Vagina (tissue), 2 donors: ENCODE measurements around the gene USH1C. TPM values are rescaled to one million over a fixed set of nuclear protein-coding genes. Genes with fewer than 3 reads are reported as not detected.

Experiments used
- DNase-seq, 2 donors: peaks; one replicate each; pipeline ENCODE4 v3.0.0-alpha.2; 2017; ENCODE audit errors: extremely low spot score in 2 of 2
- H3K27ac ChIP-seq: fragments of 200-600 bp; sonication (generic); one replicate; pipeline ENCODE4 v1.5.1; 2019
- H3K27me3 ChIP-seq: fragments of 200-600 bp; sonication (generic); one replicate; pipeline ENCODE4 v1.5.1; 2019
- H3K36me3 ChIP-seq, 2 donors: fragments of 200-600 bp; sonication (generic); one replicate each; pipeline ENCODE4 v1.5.1; 2017 to 2019
- H3K4me1 ChIP-seq: fragments of 200-600 bp; sonication (generic); one replicate; pipeline ENCODE4 v1.5.1; 2019
- H3K4me3 ChIP-seq, 2 donors: fragments of 200-600 bp; sonication (generic); 1 replicate in 1 of 2; 2 replicates in 1 of 2; pipeline ENCODE4 v1.5.1; 2016 to 2019
- H3K9me3 ChIP-seq: fragments of 200-600 bp; sonication (generic); one replicate; pipeline ENCODE4 v1.5.1; 2019
- POLR2A ChIP-seq, 2 donors: fragments of 450-650 bp; IDR thresholded peaks; one replicate each; pipeline ENCODE4 v1.6.1; 2017; ENCODE audit warnings: antibody characterized with exemption in 2 of 2, mild to moderate bottlenecking in 2 of 2, moderate library complexity in 2 of 2
- POLR2AphosphoS5 ChIP-seq, 2 donors: sonication (generic); formaldehyde crosslinking; IDR thresholded peaks; one replicate each; pipeline ENCODE4 v1.9.0; 2017; ENCODE audit warnings: antibody characterized with exemption in 2 of 2, mild to moderate bottlenecking in 2 of 2, low read depth in 1 of 2; ENCODE audit not compliant: insufficient read depth in 1 of 2
- intact Hi-C: fragments of 100-400 bp; cut with DNase I; formaldehyde crosslinking; loops from one replicate; pipeline ENCODE4 v1.15.1; 2023
- total RNA-seq: library from RNA; depleted of rRNA; stranded (reverse); fragments of >200 nt; gene quantifications from one replicate; pipeline ENCODE4 v1.2.3, GENCODE V29; 2016
- TF ChIP-seq, protein P1 (sequence below), 3 experiments: fragments of 450-650 bp in 2 of 3; fragments of 200-600 bp in 1 of 3; sonication (generic) in 1 of 3; IDR thresholded peaks; one replicate each; pipeline ENCODE4 v1.5.1; 2017 to 2019; ENCODE audit warnings: antibody characterized with exemption in 3 of 3, mild to moderate bottlenecking in 2 of 3, moderate library complexity in 2 of 3

USH1C gene
- total RNA-seq, 1 donor from 2014 or later, result not detected

DNA sequence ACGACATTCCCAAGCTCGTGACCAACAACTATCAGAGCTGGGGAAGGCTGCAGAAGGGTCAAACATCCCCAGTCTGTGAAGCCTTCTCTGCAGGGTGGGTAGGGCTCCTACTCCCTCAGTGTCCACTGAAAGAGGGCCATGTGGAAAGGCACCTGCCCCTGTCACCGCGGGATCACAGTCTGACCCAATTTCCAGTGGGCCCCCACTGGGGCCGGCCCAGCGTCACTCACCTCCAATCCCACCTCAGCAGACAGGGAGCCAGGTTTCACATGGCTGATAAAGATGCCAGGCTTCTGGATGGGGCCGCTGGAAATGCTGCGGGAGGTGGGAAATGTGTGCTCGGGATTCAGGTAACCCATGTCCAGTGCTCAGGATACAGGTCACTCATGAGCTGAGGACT lies 20.0 kb downstream of the USH1C start:
- Histone ChIP-seq H3K36me3 (no peaks in the 10 kb centered on the region), H3K27ac (no peak overlapping the region), H3K4me3 (no peak overlapping the region), H3K9me3 (no peaks in the 10 kb centered on the region), H3K4me1 (no peaks in the 10 kb centered on the region), H3K27me3 (no peaks in the 10 kb centered on the region)
- TF ChIP-seq POLR2AphosphoS5 (IDR thresholded peaks at IDR 0.05; ENCODE audit: insufficient read depth in 1 of 2, low read depth in 1 of 2) (no peak), POLR2A (IDR thresholded peaks at IDR 0.05) (no peak)
- TF ChIP-seq, protein P1, sequence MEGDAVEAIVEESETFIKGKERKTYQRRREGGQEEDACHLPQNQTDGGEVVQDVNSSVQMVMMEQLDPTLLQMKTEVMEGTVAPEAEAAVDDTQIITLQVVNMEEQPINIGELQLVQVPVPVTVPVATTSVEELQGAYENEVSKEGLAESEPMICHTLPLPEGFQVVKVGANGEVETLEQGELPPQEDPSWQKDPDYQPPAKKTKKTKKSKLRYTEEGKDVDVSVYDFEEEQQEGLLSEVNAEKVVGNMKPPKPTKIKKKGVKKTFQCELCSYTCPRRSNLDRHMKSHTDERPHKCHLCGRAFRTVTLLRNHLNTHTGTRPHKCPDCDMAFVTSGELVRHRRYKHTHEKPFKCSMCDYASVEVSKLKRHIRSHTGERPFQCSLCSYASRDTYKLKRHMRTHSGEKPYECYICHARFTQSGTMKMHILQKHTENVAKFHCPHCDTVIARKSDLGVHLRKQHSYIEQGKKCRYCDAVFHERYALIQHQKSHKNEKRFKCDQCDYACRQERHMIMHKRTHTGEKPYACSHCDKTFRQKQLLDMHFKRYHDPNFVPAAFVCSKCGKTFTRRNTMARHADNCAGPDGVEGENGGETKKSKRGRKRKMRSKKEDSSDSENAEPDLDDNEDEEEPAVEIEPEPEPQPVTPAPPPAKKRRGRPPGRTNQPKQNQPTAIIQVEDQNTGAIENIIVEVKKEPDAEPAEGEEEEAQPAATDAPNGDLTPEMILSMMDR (IDR thresholded peaks at IDR 0.05), result no peak
- DNase-seq, result no peak
- intact Hi-C loops, result no loop called here

DNA sequence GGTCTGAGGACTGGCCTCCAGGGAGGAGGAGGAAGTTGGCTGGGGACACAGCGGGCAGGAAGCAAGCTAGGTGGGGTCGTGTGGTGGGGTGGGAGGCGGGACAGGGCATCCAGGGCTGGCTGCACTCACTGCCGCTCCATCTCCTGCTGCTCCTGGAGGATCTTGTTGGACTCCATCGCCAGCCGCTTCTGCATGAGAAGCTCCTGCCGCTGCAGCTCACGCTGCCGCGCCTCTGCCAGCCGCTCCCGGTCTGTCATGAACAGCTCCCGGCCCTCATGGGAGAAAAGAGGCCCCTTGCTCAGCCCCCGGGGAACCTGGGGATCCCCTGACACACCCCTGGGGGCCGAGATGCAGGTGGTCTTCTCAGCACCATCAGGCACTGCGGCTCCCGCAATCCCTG lies 21.6 kb downstream of the USH1C start:
- TF ChIP-seq, protein P1 (IDR thresholded peaks at IDR 0.05), result no peak
- TF ChIP-seq POLR2AphosphoS5 (IDR thresholded peaks at IDR 0.05; ENCODE audit: insufficient read depth in 1 of 2, low read depth in 1 of 2) (no peak), POLR2A (IDR thresholded peaks at IDR 0.05) (no peak)
- no peak overlapping the region for H3K4me3 ChIP-seq
- no peaks in the 10 kb centered on the region for H3K9me3 ChIP-seq

DNA sequence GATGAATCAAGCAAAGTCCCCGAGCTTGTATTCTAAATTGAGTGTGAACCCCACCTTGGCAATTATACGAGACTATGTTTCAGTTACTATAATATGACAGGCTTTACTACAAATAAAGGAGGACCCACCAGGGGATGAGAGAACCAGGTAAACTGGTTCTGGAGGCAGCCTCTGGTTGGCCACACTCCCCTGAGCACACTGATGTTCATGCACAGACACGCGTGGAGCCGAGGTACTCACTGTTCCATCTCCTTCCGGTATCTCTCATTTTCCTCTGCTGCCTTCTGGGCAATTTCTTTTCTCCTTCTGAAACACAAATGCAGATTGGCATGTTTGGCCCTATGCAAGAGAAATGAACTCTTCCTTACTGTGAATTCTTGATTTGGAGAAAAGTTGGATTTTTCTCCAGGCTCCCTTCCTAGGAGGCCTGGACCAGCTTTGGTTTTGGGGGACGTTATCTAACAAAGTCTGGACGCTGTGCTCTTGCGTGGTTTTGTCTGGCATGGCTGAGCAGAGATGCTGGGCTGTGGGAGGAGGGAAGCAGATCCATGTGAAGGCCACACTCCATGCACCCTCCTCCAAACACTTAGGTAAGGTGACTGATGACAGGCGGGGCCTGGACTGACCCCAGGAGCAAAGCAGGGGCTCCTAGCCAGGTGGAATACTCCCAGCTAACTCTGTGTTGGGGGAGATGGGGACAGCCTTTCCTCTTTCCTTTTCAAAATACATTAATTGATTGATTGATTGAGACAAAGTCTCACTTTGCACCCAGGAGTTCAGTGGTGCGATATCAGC lies 22.9 kb downstream of the USH1C start:
- no peak for DNase-seq

More for the DNA sequence above, 21.6 kb downstream of the USH1C start:
- Histone ChIP-seq H3K27ac (no peak overlapping the region), H3K27me3 (no peaks in the 10 kb centered on the region), H3K4me1 (no peaks in the 10 kb centered on the region), H3K36me3 (no peaks in the 10 kb centered on the region)
- intact Hi-C loops, result no loop called here
- DNase-seq, result no peak

DNA sequence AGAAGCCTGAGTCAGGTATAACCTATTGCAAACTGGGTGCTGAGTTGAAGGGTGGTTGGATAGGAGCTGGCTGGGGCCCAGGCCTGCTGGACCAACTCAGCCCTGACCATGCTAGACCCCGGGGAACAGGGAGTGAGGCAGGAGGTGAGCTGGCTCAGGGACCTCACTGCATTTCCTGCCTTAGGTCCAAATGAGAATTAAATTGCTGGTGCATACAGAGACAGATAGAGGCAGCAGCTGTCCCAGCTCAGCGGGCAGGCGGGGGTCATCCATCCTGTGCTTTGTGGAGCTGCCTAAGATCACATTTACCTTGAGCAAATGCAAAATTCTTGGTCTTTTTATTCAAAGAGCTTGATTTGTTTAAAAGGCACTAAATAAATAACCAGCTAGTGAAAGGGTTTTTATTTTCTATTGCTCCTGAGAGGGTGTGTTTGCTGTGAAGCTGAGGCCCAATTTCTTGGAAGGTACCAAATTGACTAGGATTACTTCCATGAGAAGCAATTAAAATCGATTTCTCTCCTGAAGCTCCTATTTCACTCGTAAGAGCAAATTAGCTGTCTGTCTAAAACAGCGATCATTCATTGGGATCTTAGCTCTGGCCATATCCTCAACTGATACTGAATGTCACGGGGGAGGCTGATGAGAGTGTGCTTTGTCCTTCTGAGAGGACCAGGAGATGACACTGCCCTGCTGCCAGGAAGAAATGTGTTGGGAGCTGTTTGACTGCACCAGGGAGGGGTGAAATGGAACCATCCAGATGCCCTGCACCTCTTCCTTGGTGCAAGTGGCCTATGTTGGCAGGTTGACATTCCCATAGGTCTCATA lies 24.9 kb downstream of the USH1C start:
- Histone ChIP-seq H3K27me3 (no peaks in the 10 kb centered on the region), H3K36me3 (no peaks in the 10 kb centered on the region), H3K4me1 (no peaks in the 10 kb centered on the region), H3K27ac (no peak overlapping the region), H3K9me3 (no peaks in the 10 kb centered on the region), H3K4me3 (no peak overlapping the region)
- TF ChIP-seq, protein P1 (IDR thresholded peaks at IDR 0.05), result no peak
- no peak for TF ChIP-seq POLR2AphosphoS5 (IDR thresholded peaks at IDR 0.05; ENCODE audit: insufficient read depth in 1 of 2, low read depth in 1 of 2)
- no peak for TF ChIP-seq POLR2A (IDR thresholded peaks at IDR 0.05)
- intact Hi-C loops, result no loop called here
- no peak for DNase-seq

More for the DNA sequence above, 22.9 kb downstream of the USH1C start:
- no peak overlapping the region for H3K27ac ChIP-seq
- H3K27me3 ChIP-seq, result no peaks in the 10 kb centered on the region
- no peak overlapping the region for H3K4me3 ChIP-seq
- no peak for TF ChIP-seq POLR2AphosphoS5 (IDR thresholded peaks at IDR 0.05; ENCODE audit: insufficient read depth in 1 of 2, low read depth in 1 of 2)
- TF ChIP-seq, protein P1 (IDR thresholded peaks at IDR 0.05), result no peak
- TF ChIP-seq POLR2A (IDR thresholded peaks at IDR 0.05), result no peak
- H3K4me1 ChIP-seq, result no peaks in the 10 kb centered on the region
- intact Hi-C loops, result no loop called here
- no peaks in the 10 kb centered on the region for H3K36me3 ChIP-seq
- H3K9me3 ChIP-seq, result no peaks in the 10 kb centered on the region
